ENCODE data around the gene NUP205.

GRCh38 chr7:135509589-135509838, 48.2 kb upstream of the NUP205 start:
- TF ChIP-seq GATA3 (IDR thresholded peaks at IDR 0.05; ENCODE audit: low read depth, low read length) (no peak), GATA2 (IDR thresholded peaks at IDR 0.05; ENCODE audit: low read depth, low read length) (no peak)
